KBM-7 (cell line): Measurements from ENCODE around the gene TASOR2.
A peak's percentile ranks its signal among the peaks of the same experiment; 100 is the strongest.

Source experiments
- DNase-seq: peaks from one replicate; pipeline ENCODE4 v3.0.0-alpha.2; 2015
- in situ Hi-C: fragments of 300-500 bp; cut with MboI; formaldehyde crosslinking; loops from 2 replicates; pipeline ENCODE4 v1.14.3; 2020; ENCODE audit warnings: low sequenced_read_pairs, low pct_unique_long_range_greater_than_20kb, mixed read lengths

TASOR2 gene

DNA sequence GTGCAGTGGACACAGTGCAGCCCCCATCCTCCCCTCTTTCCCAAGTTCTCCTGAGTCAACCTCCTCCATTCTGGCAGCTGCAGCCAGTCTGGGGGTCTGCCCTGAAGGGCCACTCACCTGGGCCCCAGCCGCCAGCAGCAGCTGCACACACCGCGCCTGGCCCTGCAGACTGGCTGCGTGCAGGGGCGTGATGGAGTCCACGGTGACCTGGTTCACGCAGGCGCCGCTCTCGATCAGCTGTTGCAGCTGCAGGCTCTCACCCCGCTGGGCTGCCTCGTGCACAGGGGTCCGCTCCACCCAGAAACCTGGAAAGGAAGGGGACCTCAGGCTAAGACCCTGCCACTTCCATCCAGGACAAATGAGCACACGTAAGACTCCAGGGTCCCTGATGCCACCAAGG, 31.9 kb upstream of the TASOR2 start:
- in situ Hi-C loops = no loop called here
- DNase-seq = no peak

- DNase-seq = no peak
- in situ Hi-C loops = no loop called here
These were observed 30.4 kb upstream of the TASOR2 start for GRCh38 chr10:5654218-5654755.

GRCh38 chr10:5655121-5655520, 29.5 kb upstream of the TASOR2 start:
- in situ Hi-C loops = no loop called here
- no peak for DNase-seq

DNA sequence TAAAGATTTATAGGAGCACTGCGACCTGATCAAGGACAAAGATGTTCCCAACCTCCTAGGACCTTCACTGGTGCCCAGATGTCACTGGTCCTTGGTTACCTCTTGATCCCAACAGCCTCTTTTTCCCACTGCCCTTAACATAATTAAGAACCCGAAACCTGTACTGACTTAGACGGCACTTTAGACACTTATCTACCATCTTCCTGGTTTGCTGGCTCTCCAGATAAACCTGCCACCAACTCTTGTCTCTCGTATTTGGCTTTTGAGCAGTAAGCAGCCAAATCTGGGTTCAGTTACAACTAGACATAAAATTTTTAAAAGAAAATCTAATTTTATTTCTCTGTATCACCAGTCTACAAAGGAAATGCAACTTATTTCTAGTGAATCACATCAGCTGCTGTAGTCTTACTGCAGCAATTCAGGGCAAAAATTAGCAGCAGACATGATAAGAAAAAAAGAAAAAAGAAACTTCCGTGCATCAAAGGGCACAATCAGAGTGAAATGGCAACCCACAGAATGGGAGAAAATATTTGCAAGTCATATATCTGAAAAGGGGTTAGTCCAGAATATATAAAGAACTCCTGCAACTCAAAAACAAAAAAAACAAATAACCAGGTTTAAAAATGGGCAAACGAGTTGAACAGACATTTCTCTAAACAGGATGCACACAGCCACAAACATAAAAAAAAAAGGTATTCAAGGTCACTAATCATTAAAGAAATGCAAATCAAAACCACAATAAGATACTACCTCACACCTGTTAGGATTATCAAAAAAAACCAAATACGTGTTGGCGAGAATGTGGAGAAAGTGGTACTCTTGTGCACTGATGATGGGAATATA, 27.7 kb upstream of the TASOR2 start:
- no peak for DNase-seq
- in situ Hi-C loops = no loop called here

GRCh38 chr10:5658871-5659618, 25.6 kb upstream of the TASOR2 start:
- in situ Hi-C loops = no loop called here
- DNase-seq = no peak

DNA sequence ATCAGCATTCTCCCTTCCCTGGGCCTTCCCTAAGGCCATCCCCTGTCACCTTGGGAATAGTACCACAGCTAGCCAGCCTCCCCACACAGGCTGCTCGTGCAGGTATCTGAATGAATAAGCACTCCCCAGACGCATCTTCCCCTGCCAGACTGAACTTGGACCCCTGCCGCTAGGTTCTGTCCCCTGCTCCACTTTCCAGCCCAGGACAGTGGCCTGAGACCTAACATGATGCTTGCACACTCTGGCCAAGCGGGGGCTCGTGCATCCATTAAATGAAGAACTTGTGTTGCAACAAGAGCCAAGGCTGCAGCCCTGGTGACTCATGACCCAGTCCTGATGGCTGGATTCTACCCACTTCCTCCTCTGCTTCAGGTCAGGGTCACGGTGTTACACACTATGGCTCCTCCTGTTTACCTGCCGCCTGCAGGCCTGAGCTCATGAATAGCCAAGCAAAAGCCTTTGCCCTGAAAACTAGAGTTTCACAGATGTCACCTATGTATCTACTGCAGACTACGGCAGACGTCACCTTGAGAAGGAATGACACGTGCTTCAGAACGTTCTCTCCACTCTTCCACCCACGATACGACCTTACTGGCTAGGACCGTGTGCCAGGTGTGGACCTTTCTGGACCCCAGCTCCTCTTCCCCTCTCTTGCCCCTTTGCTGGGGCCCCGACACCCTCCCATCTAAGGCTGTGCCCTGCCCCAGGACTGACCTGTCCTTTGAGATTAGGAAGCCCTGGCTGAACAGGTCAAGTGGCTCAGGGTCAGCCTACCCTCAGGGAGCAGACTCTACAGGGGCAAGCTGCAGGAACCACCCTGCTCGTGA, 24.7 kb upstream of the TASOR2 start:
- peak; percentile 68 for DNase-seq
- in situ Hi-C loops = no loop called here

GRCh38 chr10:5661043-5661442, 23.6 kb upstream of the TASOR2 start:
- in situ Hi-C loops = no loop called here
- no peak for DNase-seq

GRCh38 chr10:5662708-5663579, 21.7 kb upstream of the TASOR2 start:
- in situ Hi-C loops = no loop called here
- no peak for DNase-seq

GRCh38 chr10:5663692-5664427, 20.8 kb upstream of the TASOR2 start:
- in situ Hi-C loops = no loop called here
- no peak for DNase-seq

- DNase-seq = peak; percentile 52
- in situ Hi-C loops = no loop called here
These were observed 19.1 kb upstream of the TASOR2 start for GRCh38 chr10:5665373-5666007.

- DNase-seq = peak; percentile 67
- in situ Hi-C loops = no loop called here
These were observed 18.4 kb upstream of the TASOR2 start, which contains the start of gene ASB13 for GRCh38 chr10:5666008-5666840. TSS of gene ASB13 (minus strand) at chr10:5666595. CDS start at chr10:5666551, 44 bp downstream.

DNA sequence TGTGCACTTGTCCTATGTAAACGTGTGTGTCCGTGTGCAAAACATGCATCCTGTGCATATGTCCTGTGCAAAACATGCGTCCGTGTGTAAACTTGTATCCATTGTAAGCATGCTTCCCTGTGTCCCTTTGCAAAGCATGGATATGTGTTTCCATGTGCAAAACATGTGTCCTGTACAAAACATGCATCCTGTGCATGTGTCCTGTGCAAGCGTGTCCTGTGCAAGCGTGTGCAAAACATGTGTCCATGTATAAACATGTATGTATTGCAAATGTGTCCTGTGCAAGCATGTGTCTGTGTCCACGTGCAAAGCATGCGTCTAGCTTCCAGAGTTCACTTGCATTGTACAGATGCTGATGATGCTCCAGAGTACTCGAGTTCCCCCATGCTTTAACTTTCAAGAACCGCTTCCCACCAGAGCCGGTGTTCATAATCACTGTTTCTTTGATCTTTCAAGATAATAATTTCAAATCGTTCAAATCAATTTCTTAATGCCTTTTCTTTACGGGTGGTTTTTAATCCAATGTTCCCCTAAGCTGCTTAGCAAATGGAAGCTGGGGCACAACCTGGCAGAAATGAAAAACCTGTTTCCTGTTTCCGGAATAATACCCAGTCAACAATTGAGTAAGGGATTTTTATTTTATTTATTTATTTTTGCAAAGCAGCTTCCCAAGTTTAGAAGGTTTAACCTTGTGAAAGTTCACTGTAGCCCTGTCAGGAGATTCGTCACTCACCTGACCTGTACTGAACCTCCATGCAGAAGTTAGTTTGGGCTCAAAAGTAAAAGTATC, 17.6 kb upstream of the TASOR2 start:
- DNase-seq = no peak
- in situ Hi-C loops = no loop called here

GRCh38 chr10:5668429-5668828, 16.2 kb upstream of the TASOR2 start:
- no peak for DNase-seq
- in situ Hi-C loops = no loop called here

DNA sequence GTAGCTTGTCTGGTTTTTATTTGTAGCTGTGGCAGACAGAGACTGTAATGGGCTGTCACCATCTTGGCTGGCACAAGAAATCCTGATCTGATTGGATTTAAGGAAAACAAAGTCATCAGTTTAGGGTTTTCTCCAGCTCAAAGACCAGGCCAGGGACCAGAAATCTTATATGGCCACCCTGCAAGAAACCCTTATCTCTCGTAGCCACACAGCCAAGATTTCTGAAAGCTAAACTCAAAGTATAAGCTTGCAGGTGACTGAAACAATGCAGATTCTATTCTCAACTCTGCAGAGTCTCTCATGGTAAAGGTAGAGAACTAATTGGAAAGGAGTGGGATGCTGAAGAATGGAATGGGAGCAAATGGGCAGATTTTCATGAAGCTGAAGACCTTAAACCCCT, 15.0 kb upstream of the TASOR2 start:
- no peak for DNase-seq
- in situ Hi-C loops = no loop called here

DNA sequence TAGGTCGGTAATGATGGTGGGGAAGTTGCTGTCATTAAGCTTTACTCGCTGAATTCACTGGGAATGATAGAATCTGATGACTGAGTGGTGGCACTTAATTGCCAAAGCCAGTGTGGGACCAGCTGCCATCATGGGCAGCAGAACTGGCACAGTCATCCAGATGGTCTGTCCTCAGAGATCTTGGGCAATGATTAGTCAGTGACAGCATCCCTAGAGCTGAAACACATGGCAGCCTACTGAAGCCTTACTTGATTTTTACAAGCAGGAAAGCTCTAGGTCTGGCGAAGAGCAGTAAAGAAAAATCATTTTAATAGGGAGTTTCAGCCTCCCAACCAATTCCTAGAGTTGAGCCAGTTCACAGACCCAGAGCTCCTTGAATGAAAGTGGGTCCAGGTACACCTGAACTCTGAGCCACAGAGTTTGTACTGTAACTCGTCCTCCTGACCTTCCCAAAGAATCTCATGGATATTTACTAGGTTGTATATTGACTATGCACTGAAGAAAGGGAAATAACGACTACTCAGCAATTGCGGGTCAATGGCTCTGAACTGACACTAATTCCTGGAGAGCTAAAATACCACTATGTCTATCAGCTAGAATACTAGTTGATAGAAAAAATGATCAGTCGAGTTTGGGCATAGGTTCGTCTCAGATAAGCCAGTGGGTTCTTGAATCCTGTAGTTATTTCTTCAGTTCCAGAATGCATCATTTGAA, 13.8 kb upstream of the TASOR2 start:
- in situ Hi-C loops = no loop called here

More for the DNA sequence above, 13.8 kb upstream of the TASOR2 start:
- no peak for DNase-seq
